Activated CD8-positive, alpha-beta memory T cell treated with anti-CD3 and anti-CD28 coated beads, Interleukin-2, amount 50 U/mL, for 24 hours (primary cell): ENCODE measurements around the gene KIF13A.
"Not testable (repeated sequence)": the region's sequence is repeated elsewhere in the genome, so short reads cannot be mapped to it uniquely, and the experiment has no call there.

Experiments
- DNase-seq: peaks from one replicate; pipeline ENCODE4 v3.0.0-alpha.2; 2020; ENCODE audit errors: extremely low read depth

The KIF13A gene

GRCh38 chr6:17968876-17969275, 18.6 kb downstream of the KIF13A start:
- DNase-seq = no peak

DNA sequence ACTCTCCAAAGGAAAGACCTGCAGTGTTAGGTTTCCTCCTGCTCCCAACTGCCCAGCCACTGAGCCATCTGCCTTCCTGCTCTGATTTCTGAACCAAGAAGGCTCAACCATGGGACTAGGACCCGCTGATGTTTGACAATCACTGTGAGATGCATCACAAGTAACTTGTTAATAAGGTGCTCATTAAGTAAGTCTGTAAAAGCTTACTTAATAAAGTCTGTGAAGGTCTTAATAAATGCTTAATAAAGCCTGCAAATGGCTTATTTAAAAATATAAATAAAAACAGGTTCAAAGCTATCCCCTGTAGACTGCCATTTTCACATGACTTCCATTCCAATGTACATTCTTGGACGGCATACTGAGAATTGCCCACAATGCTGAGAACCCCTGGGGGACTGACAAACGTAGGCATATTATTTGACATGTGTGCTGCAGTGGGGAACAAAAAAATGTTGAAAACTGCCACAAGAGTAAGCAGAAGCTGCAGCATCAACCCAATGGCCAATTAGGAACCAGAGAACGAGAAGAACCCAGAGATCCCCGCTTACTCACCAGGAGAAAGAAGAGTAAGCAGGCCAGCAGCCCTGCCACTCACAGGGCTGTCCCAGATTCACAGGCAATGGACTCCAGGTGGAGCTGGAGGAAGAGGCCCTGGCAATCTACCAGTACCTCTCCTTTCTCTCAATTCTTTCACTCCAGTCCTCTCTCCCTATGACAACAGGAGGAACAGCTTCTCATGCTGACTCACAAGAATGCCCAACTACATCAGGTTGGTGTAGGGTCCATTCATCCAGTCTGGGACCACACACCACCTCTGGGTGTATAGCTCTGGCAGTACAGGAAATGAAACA, 19.5 kb downstream of the KIF13A start:
- no peak for DNase-seq

- no peak for DNase-seq
These were observed 21.0 kb downstream of the KIF13A start for GRCh38 chr6:17966451-17966850.

GRCh38 chr6:17965397-17965796, 22.0 kb downstream of the KIF13A start:
- DNase-seq = no peak

DNA sequence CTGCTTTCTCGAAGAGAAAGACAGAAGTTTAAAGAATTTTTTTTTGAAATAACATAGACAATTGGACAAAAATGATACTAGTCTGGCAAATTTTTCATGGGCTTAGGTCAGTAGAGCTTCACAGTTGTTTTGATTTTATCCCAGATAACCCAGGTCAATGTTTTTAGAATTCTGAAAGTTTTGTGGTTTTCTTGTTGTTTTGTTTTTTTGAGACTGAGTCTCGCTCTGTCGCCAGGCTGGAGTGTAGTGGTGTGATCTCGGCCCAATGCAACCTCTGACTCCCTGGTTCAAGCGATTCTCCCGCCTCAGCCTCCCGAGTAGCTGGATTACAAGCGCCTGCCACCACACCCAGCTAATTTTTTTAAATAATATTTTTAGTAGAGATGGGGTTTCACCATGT, 22.8 kb downstream of the KIF13A start:
- no peak for DNase-seq

DNA sequence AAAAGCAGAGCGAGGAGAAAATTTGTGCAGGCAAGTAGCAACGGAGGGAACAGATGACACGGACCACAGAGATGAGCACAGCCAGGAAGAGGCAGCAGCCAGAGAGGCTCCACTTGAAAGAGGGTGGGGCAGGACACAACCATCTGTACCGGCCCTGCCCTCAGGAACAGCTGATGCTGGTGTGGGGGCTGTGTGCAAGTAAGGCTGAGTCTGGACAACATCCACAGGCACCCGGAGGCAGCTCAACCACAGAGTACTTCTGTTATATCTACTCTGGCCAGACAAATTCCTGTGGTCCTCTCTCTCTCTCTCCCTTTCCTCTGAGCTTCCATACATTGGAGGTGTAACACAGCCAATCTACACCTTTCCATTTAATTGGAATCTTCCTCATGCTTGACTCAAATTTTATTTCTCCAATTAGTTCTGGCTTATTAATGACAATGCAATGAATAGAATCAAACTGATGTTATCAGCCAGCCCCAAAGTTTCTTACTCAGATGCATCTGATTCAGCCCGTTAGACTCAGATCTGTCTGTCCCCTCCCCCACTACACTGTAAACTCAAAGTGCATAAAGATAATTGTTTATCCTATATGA, 24.9 kb downstream of the KIF13A start:
- no peak for DNase-seq

GRCh38 chr6:17959302-17959701, 28.1 kb downstream of the KIF13A start:
- DNase-seq = no peak

GRCh38 chr6:17957904-17958620, 29.4 kb downstream of the KIF13A start:
- no peak for DNase-seq

- no peak for DNase-seq
These were observed 29.9 kb downstream of the KIF13A start for GRCh38 chr6:17957498-17957897.

DNA sequence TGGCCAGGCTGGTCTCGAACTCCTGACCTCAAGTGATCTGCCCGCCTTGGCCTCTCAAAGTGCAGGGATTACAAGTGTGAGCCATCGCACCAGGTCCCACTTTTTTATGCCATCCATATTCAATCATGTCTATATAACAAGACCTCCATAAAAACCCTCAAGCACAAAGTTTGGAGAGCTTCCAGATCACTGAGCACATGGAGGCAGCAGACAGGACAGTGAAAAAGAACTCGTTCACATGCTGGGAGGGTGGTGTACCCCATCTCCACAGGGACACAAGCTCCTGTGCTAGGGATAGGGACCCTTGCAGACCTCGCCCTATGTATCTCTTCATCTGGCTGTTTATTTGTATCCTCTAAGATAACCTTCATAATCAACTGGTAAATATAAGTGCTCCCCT, 30.3 kb downstream of the KIF13A start:
- DNase-seq = no peak

DNA sequence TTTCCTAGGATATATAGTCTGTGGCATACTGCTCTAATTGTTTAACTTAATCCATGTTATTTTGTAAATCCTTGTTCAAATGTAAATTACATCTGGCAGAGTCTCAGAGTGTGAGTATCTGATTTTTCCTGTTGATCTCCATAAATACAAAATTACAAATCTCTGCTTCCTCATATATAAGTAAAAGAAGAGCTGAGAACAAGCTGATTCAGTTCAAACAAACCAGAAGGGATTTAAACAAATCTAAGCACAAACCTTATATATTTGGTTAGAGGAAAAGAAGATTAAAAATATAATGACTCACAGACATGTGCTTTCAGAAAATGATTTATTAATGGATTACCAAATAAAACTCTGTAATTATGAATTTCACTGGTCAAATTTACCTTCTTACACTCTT, 37.3 kb downstream of the KIF13A start:
- no peak for DNase-seq

GRCh38 chr6:17949168-17949567, 38.3 kb downstream of the KIF13A start:
- no peak for DNase-seq

DNA sequence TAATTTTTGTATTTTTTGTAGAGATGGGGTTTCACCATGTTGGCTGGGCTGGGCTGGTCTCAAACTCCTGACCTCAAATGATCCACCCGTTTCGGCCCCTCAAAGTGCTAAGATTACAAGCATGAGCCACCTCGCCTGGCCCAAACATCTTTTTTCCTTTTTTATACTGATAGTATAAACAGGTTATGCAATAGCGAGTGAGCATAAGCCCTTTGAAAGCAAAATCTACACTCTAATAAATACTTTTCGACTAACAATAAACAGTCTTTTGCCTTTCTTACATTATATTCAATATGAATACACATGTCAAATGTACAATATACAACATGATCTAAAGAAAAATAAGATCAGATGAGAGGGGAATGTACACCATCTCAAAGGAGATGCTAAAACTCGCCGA, 38.7 kb downstream of the KIF13A start:
- DNase-seq = no peak

DNA sequence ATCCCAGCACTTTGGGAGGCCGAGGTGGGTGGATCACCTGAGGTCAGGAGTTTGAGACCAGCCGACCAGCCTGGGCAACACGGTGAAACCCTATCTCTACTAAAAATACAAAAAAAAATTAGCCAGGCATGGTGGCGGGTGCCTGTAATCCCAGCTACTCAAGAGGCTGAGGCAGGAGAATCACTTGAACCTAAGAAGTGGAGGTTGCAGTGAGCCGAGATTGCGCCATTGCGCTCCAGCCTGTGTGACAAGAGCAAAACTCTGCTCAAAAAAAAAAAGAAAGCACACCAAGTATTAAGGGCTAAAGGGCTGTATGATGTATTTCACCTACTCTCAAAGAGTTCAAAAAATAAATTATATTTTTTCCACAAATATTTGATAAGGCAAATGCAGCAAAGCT, 39.9 kb downstream of the KIF13A start:
- not testable (repeated sequence) for DNase-seq

DNA sequence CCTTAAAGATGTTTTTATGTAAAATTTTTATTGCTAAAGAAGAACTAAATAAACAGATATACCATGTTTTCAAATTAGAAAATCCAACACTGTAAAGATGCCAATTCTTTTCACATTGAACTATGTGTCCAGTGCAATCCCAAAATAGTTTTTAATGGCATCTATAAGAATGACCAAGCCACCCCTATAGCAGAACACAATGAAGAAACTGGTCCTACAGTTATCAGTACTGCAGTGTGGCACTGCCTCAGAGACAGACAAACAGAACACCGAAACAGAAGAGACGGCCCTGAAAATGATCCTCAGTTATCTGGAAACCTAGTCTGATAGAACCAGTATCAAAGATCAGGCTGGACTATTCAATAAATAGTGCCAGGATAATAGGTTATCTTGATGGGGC, 41.9 kb downstream of the KIF13A start:
- DNase-seq = no peak

DNA sequence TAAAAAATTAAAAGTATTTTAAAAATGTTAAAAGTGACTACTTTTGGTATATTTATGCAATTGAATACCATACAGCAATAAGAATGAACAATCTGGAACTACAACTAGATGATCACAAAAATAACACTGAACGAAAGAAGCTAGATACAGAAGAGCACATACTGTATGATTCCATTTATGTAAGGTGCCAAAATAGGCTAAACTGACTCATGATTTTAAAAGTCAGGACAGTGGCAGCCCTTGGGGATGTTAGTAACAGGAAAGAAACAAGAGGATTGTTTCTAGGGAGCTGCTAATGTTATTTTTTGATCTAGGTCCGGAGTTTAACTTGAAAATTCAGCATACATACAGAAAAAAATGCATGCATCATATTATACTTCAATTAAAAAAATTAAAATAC, 42.3 kb downstream of the KIF13A start:
- DNase-seq = no peak

DNA sequence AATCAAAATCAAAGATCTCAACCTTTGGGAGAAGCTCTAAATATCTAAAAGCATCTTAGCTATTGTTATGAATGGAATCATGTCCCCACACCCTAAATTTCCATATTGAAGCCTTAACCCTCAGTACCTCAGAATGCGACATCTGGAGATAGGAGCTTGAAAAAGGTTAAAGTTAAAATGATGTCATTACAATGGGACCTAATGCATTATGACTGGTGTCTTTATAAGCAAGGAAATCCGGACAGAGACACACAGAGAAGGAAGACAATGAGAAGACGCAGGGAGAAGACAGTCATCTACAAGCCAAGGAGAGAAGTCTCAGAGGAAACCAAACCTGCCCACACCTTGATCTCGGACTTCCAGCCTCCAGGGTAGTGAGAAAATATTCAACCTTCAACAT, 46.1 kb downstream of the KIF13A start:
- no peak for DNase-seq

GRCh38 chr6:17940151-17940792, 47.2 kb downstream of the KIF13A start:
- DNase-seq = no peak

DNA sequence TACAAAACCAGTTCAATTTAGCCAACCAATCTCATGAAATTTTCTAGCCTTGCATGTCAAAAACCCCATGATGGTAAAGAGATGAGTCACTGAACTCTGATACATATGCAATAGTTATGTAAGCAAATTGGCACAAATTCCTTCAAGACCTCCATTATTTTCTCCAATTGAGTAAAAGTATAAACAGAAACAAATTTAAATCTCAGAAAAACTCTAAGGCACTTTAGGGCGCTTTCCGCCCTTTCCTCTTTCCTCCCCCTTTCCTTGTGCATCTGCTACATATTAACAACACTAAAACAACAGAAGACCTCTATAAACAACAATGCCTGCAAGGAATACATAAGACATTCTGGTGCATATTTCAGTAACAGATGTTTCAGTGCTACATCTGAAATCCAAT, 48.5 kb downstream of the KIF13A start:
- DNase-seq = no peak

GRCh38 chr6:17935188-17936149, 52.0 kb downstream of the KIF13A start:
- no peak for DNase-seq

- no peak for DNase-seq
These were observed 53.7 kb downstream of the KIF13A start for GRCh38 chr6:17933716-17934115.
